Ovary (tissue), 9 donors: ENCODE data around the gene ACP7. TPM values are rescaled to one million over a fixed set of nuclear protein-coding genes. Genes with fewer than 3 reads are reported as not detected.

ENCODE experiments used
- DNase-seq, 5 donors: peaks; one replicate each; pipeline ENCODE4 v3.0.0-alpha.2; 2019 to 2020
- H3K27ac ChIP-seq, 2 donors: fragments of 200-600 bp; one replicate each; pipeline versions ENCODE4 v1.5.1 to v1.8.0; 2019 to 2022
- H3K27me3 ChIP-seq: fragments of 200-600 bp; one replicate; pipeline ENCODE4 v1.8.0; 2022
- H3K36me3 ChIP-seq: fragments of 200-600 bp; sonication (generic); one replicate; pipeline ENCODE4 v1.5.1; 2019
- H3K4me1 ChIP-seq: one replicate; pipeline ENCODE4 v1.8.1; 2013; ENCODE audit warnings: mild to moderate bottlenecking, moderate library complexity; ENCODE audit not compliant: insufficient read depth
- H3K4me3 ChIP-seq: fragments of 200-600 bp; sonication (generic); one replicate; pipeline ENCODE4 v1.5.1; 2017
- H3K9me3 ChIP-seq, 2 donors: fragments of 200-600 bp in 1 of 2; sonication (generic) in 1 of 2; one replicate each; pipeline versions ENCODE4 v1.5.1 to v1.8.1; 2013 to 2019; ENCODE audit warnings: mild to moderate bottlenecking in 1 of 2, moderate library complexity in 1 of 2
- EP300 ChIP-seq: sonication (generic); formaldehyde crosslinking; IDR thresholded peaks from one replicate; pipeline ENCODE4 v1.6.1; 2017; ENCODE audit warnings: antibody characterized with exemption
- POLR2A ChIP-seq: fragments of 450-650 bp; IDR thresholded peaks from one replicate; pipeline ENCODE4 v1.6.1; 2017; ENCODE audit warnings: antibody characterized with exemption, mild to moderate bottlenecking, moderate library complexity
- WGBS, 3 donors: extraction: QIAGEN DNeasy Blood & Tissue Kit in 1 of 3; methylation state at CpG; one replicate each; pipeline versions ENCODE4 v1.1.5 to v1.1.7; 2013 to 2017; 5-methylcytosine and 5-hydroxymethylcytosine counted together
- intact Hi-C, 4 donors: fragments of 100-400 bp; cut with DNase I; formaldehyde crosslinking; loops; one replicate each; pipeline versions ENCODE4 v1.11.0 to v1.15.1; 2022 to 2023
- polyA plus RNA-seq, 2 donors: library from polyadenylated mRNA; stranded (reverse); fragments of 200-250 nt in 1 of 2; fragments of 350-450 nt in 1 of 2; fragmentation: Illumina TruSeq in 1 of 2; extraction: RNeasy Lipid Tissue Mini Kit (QIAGEN cat#74804) in 1 of 2; gene quantifications; one replicate each; pipeline ENCODE4 v1.2.3, GENCODE V29; 2013 to 2014
- total RNA-seq, 7 donors: library from RNA; depleted of rRNA in 2 of 7; stranded (reverse); fragments of >200 nt in 2 of 7; fragmentation: NEBNext Ultra II Directional in 3 of 7; extraction: Animal tissue kit (Norgen Biotek cat#: 25700) in 3 of 7; gene quantifications; one replicate each; pipeline versions ENCODE4 v1.1.0 to v1.2.4, GENCODE V29; 2016 to 2023
- TF ChIP-seq, protein P1 (sequence below), 3 donors: fragments of 450-650 bp in 2 of 3; fragments of 200-600 bp in 1 of 3; IDR thresholded peaks; one replicate each; pipeline versions ENCODE4 v1.5.1 to v1.8.0; 2016 to 2022; ENCODE audit warnings: antibody characterized with exemption in 3 of 3, mild to moderate bottlenecking in 1 of 3
- donor health status: DM: no; HTN: no; CAD: no; lungs with moderate emphysema.
- donor health status: DM: no; HTN: no; CAD: no.
- donor health status: Bipolar disorder and iron deficiency.
- donor health status: DM: yes; HTN: yes; CAD: no.
- donor health status: DM: no; HTN: no; CAD: no.
- donor health status: DM: yes; HTN: yes; CAD: no.

ACP7 gene
- total and polyA plus RNA-seq, 9 donors: not detected

GRCh38 chr19:39137131-39137530 lies 53.0 kb downstream of the ACP7 start:
- Histone ChIP-seq H3K9me3 (no peaks in the 10 kb centered on the region), H3K4me3 (no peak overlapping the region), H3K4me1 (peaks cover 35% of the 10 kb centered on the region), H3K36me3 (no peaks in the 10 kb centered on the region), H3K27ac (no peak overlapping the region), H3K27me3 (no peaks in the 10 kb centered on the region)
- DNase-seq: no peak
- no peak for TF ChIP-seq POLR2A
- TF ChIP-seq, protein P1, sequence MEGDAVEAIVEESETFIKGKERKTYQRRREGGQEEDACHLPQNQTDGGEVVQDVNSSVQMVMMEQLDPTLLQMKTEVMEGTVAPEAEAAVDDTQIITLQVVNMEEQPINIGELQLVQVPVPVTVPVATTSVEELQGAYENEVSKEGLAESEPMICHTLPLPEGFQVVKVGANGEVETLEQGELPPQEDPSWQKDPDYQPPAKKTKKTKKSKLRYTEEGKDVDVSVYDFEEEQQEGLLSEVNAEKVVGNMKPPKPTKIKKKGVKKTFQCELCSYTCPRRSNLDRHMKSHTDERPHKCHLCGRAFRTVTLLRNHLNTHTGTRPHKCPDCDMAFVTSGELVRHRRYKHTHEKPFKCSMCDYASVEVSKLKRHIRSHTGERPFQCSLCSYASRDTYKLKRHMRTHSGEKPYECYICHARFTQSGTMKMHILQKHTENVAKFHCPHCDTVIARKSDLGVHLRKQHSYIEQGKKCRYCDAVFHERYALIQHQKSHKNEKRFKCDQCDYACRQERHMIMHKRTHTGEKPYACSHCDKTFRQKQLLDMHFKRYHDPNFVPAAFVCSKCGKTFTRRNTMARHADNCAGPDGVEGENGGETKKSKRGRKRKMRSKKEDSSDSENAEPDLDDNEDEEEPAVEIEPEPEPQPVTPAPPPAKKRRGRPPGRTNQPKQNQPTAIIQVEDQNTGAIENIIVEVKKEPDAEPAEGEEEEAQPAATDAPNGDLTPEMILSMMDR (IDR thresholded peaks at IDR 0.05): no peak
- TF ChIP-seq EP300: no peak
- intact Hi-C loops: loop anchor here in 1 of 4 donors (10.0 kb wide), 1 partner anchor 398 kb away; the partner anchor contains the start of gene EID2B
- WGBS, 3 donors: 62 to 73% (median 64%) methylated on average over 12 of the region's 12 CpGs

DNA sequence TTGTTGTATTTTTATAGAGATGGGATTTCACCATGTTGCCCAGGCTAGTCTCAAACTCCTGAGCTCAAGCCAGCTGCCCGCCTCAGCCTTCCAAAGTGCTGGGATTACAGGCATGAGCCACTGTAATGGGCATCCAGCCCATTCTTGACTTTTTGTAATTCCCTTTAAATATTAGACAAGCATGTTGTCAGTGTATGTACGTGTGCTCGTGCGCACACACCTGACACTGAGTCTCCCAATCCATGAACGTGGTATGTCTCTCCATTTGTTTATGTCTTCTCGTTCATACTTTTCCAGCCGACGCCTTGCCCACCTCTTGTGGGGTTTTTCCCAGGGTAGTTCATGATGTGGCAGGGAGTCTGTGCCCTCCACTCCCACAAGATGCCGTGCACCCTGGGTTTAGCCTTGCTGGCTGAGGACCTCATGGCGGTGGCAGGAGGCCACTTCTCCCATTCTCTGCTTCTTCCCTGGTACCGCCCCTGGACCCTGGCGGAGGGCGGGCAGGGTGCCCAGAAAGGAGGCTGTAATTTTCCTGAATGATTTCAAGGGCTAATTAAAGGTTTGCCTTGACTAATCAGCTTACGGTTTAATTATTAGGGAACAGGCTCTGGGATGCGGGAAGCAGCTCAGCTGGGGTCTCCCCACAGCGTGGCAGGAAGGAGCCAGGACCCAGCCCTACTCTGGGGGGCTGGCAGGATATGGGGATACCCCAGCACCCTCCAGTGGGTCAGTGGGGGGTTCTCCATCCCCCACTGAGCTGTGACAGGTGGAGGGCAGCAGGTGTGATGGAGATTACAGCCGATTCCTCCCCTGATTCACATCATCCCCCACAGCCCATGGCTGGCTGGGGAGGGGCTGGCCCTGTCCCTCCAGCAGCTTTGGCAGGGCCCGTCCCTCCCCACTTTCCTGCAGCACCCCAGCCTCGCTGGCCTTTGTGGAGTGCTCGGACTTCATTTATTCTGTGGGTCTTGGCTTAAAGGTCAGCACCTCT lies 54.3 kb downstream of the ACP7 start:
- intact Hi-C loops: loop anchor here in 1 of 4 donors (10.0 kb wide), 1 partner anchor 396 kb away; the partner anchor contains the start of gene EID2B
- Histone ChIP-seq H3K4me1 (peaks cover 32% of the 10 kb centered on the region), H3K36me3 (no peaks in the 10 kb centered on the region), H3K27ac (peak overlapping the region in 1 of 2 donors; percentile 55), H3K4me3 (no peak overlapping the region), H3K9me3 (no peaks in the 10 kb centered on the region), H3K27me3 (no peaks in the 10 kb centered on the region)
- 83 to 90% (median 88%) methylated on average over 20 of the region's 20 CpGs for WGBS, 3 donors
- DNase-seq: no peak
- TF ChIP-seq POLR2A (no peak), EP300 (no peak)
- TF ChIP-seq, protein P1 (IDR thresholded peaks at IDR 0.05): no peak

- WGBS, 3 donors: 57 to 64% (median 62%) methylated on average over 8 of the region's 8 CpGs
- TF ChIP-seq, protein P1 (IDR thresholded peaks at IDR 0.05): no peak
Measured at GRCh38 chr19:39139305-39139874, 55.2 kb downstream of the ACP7 start.

GRCh38 chr19:39139971-39140453 lies 55.8 kb downstream of the ACP7 start:
- Histone ChIP-seq H3K36me3 (no peaks in the 10 kb centered on the region), H3K27ac (peak overlapping the region; percentile 41 to 55), H3K4me3 (no peak overlapping the region), H3K9me3 (no peaks in the 10 kb centered on the region), H3K4me1 (peaks cover 32% of the 10 kb centered on the region), H3K27me3 (no peaks in the 10 kb centered on the region)
- no peak for DNase-seq
- intact Hi-C loops: loop anchor here in 1 of 4 donors (10.0 kb wide), 1 partner anchor 395 kb away; the partner anchor contains the start of gene EID2B
- WGBS, 3 donors: 17 to 20% (median 18%) methylated on average over 7 of the region's 7 CpGs
- no peak for TF ChIP-seq POLR2A
- TF ChIP-seq EP300: no peak
- TF ChIP-seq, protein P1 (IDR thresholded peaks at IDR 0.05): no peak

More at GRCh38 chr19:39139305-39139874, 55.2 kb downstream of the ACP7 start:
- Histone ChIP-seq H3K27ac (peak overlapping the region; percentile 41 to 55), H3K27me3 (no peaks in the 10 kb centered on the region), H3K4me1 (peaks cover 32% of the 10 kb centered on the region), H3K4me3 (no peak overlapping the region), H3K36me3 (no peaks in the 10 kb centered on the region), H3K9me3 (no peaks in the 10 kb centered on the region)
- intact Hi-C loops: loop anchor here in 1 of 4 donors (10.0 kb wide), 1 partner anchor 395 kb away; the partner anchor contains the start of gene EID2B
- no peak for DNase-seq
